Activated CD8-positive, alpha-beta memory T cell treated with anti-CD3 and anti-CD28 coated beads for 24 hours (primary cell): ENCODE data around the gene NDUFB2.

Source experiments
- DNase-seq: peaks from one replicate; pipeline ENCODE4 v3.0.0-alpha.2; 2020

The NDUFB2 gene

DNA sequence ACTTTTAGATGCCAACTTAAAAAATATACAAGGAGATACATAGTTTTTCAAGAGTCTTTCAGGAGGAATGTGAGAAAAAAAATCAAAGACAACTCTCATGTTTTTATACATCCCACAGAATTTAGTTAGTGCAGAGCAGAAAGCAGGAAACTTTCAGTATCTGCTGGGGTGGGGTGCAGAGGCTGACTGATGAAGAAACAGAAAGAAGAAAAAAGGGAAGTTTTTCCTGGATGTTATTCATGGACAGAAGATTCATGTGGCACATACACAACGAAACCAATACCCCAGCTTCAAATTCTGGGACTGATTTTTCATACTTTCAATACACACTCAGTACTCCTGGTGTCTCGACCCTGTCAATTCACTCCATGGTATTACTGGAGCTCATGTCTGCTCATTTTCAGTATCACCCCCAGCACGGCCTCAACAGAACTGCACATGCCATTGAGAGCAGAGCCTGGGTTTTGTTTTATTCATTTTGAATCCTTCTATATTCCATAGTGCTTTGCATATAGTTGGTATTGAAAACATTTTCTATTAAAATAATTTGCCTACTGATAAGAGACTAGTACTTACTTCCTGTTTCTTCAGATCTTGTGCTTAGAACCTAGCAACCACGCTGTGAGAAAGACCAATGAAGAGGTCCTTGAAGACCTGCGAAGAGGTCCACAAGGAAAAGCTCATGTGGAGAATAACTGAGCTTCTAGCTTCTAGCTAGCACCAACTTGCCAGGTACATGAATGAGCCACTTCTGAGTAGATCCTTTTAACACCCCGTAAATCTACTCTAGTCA lies 49.0 kb downstream of the NDUFB2 start:
- DNase-seq: no peak

DNA sequence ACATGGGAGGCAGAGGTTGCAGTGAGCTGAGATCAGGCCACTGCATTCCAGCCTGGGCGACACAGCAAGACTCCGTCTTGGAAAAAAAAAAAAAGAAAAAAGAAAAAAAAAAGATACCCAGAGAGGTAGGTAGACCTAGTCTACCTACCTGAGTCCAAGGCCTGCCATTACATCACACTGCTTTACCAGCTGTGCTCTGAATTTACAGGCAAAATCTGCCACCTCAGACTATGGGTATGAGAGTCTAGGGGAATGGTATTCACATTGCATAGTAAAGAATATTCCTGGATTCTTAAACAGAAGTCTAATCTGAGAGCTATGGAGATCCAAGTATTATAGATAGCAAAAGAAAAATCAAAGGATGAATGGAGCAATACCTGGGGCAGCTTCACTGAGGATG lies 50.2 kb downstream of the NDUFB2 start:
- DNase-seq: no peak

DNA sequence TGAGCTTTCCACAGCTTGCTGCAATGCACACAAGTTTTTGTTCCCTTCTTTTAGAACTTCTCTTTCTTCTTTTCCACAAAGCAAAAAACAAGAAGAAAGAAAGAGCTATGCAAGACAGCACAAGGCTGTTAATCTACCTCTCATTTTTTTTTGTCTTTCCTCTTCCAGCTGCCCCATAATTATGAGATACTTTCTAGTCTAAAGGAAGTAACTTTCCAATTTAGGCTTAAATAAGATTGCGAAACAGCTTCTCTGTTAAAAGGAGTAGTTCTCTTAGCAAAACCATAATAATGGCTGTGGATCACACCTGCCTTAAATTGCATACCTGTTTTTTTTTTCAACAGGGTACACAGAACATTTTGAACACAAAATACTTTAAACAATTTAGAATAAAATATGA lies 56.0 kb downstream of the NDUFB2 start:
- DNase-seq: no peak

DNA sequence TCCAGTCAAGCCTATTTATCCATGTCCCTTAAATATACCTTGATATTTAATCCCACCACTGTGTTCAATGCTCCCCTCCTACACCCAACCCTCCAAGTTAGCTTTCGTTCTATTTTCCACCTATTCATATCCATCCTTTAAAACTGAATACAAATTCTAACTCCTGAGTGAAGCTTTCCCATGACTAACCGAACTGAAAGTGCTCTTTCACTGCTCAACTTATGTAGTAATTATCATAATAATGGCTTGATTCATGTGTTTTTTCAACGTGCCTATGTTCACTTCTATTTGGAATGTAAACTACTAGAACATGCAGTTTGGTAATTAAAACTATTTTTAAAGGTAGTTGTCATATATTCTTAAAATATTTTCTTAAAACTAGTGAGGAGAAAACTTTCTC lies 58.0 kb downstream of the NDUFB2 start:
- no peak for DNase-seq
